ENCODE data around the gene CSRP2.

- TF ChIP-seq, protein P1, sequence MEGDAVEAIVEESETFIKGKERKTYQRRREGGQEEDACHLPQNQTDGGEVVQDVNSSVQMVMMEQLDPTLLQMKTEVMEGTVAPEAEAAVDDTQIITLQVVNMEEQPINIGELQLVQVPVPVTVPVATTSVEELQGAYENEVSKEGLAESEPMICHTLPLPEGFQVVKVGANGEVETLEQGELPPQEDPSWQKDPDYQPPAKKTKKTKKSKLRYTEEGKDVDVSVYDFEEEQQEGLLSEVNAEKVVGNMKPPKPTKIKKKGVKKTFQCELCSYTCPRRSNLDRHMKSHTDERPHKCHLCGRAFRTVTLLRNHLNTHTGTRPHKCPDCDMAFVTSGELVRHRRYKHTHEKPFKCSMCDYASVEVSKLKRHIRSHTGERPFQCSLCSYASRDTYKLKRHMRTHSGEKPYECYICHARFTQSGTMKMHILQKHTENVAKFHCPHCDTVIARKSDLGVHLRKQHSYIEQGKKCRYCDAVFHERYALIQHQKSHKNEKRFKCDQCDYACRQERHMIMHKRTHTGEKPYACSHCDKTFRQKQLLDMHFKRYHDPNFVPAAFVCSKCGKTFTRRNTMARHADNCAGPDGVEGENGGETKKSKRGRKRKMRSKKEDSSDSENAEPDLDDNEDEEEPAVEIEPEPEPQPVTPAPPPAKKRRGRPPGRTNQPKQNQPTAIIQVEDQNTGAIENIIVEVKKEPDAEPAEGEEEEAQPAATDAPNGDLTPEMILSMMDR (IDR thresholded peaks at IDR 0.05; ENCODE audit: low read length): no peak
- TF ChIP-seq EZH2 (IDR thresholded peaks at IDR 0.05; ENCODE audit: borderline replicate concordance, low read length): no peak
Observed at GRCh38 chr12:76914102-76914859, 35.5 kb upstream of the CSRP2 start.

All from OCI-LY1 (cell line).